HepG2 (cell line): ENCODE results near the gene XCR1. TPM values are rescaled to one million over a fixed set of nuclear protein-coding genes. Genes with fewer than 3 reads are reported as not detected.

Experiments used
- ATAC-seq: fragments of 200-7000 bp; cut with Tn5 transposase; 3 replicates; pipeline ENCODE4 v1.9.1; 2020; ENCODE audit warnings: mild to moderate bottlenecking, moderate library complexity
- BruUV-seq: library from RNA; stranded (reverse); fragments of 400-500 nt; replicated peaks from 2 replicates; lab custom pipeline; 2021; lab: Mats Ljungman, UMichigan
- CTCF ChIA-PET: fragments of 300-600 bp; formaldehyde crosslinking; extraction: SDS; loops from one replicate; lab custom pipeline; 2021; ENCODE audit warnings: low total read pairs, inconsistent platforms, low intra/inter-chr PET ratio; lab: Yijun Ruan, JAX
- POLR2A ChIA-PET: fragments of 350-600 bp; sonication (Branson Sonifier 250); formaldehyde crosslinking; loops from one replicate; lab custom pipeline; 2020; ENCODE audit warnings: antibody characterized with exemption, inconsistent platforms; lab: Yijun Ruan, JAX
- DNase-seq: peaks from one replicate; pipeline ENCODE4 v3.0.0-alpha.2; 2015; ENCODE audit warnings: low spot score
- FAIRE-seq: peaks from 3 replicates; lab custom pipeline; 2011; peaks lifted over from hg19 to GRCh38; lab: Jason Lieb, UNC
- H2AFZ ChIP-seq: one replicate; pipeline ENCODE4 v1.6.1; 2011; ENCODE audit warnings: low read length, inconsistent platforms
- H3K27ac ChIP-seq: fragments of 300-600 bp; 3 replicates; pipeline ENCODE4 v1.8.0; 2011; ENCODE audit warnings: mixed run types, mild to moderate bottlenecking, mixed read lengths, low read length, inconsistent platforms; ENCODE audit not compliant: insufficient read depth; ENCODE audit errors: extremely low read length
- H3K27me3 ChIP-seq, 2 experiments: fragments of 200-600 bp in 1 of 2; 2 replicates in 1 of 2; 3 replicates in 1 of 2; pipeline versions ENCODE4 v1.6.0 to v1.8.0; 2011; ENCODE audit warnings: low read length in 2 of 2, mild to moderate bottlenecking in 2 of 2, moderate library complexity in 2 of 2, inconsistent platforms in 1 of 2; ENCODE audit not compliant: insufficient read depth in 2 of 2, control insufficient read depth in 1 of 2
- H3K36me3 ChIP-seq, 2 experiments: fragments of 200-600 bp in 1 of 2; replicated peaks in 1 of 2; 2 replicates in 1 of 2; 3 replicates in 1 of 2; pipeline versions ENCODE4 v1.5.1 to v1.8.0; 2011; ENCODE audit warnings: low read length in 2 of 2, inconsistent platforms in 1 of 2; ENCODE audit not compliant: insufficient read depth in 2 of 2, control insufficient read depth in 1 of 2
- H3K4me1 ChIP-seq: 2 replicates; pipeline ENCODE4 v1.5.1; 2012; ENCODE audit warnings: low read length, inconsistent platforms; ENCODE audit not compliant: insufficient read depth
- H3K4me2 ChIP-seq: 2 replicates; pipeline ENCODE4 v1.6.0; 2011; ENCODE audit warnings: low read depth, low read length, inconsistent platforms
- H3K4me3 ChIP-seq, 3 experiments: fragments of 200-600 bp in 1 of 3; sonication (generic), shearing (Covaris generic) in 1 of 3; replicated peaks in 1 of 3; 2 replicates each; pipeline ENCODE4 v1.5.1; 2011 to 2016; ENCODE audit warnings: low read length in 3 of 3, inconsistent platforms in 2 of 3, low read depth in 2 of 3, mild to moderate bottlenecking in 2 of 3, control low read depth in 1 of 3, mixed read lengths in 1 of 3; ENCODE audit not compliant: insufficient read depth in 1 of 3
- H3K79me2 ChIP-seq: one replicate; pipeline ENCODE4 v1.6.1; 2011; ENCODE audit warnings: low read length, inconsistent platforms; ENCODE audit not compliant: insufficient read depth
- H3K9ac ChIP-seq: 2 replicates; pipeline ENCODE4 v1.6.0; 2011; ENCODE audit warnings: mild to moderate bottlenecking, low read depth, low read length, inconsistent platforms; ENCODE audit not compliant: insufficient read depth
- H3K9me3 ChIP-seq: 2 replicates; pipeline ENCODE4 v1.5.1; 2012; ENCODE audit warnings: mild to moderate bottlenecking, low read length
- H4K20me1 ChIP-seq: 2 replicates; pipeline ENCODE4 v1.6.0; 2011; ENCODE audit warnings: inconsistent platforms, mild to moderate bottlenecking, low read length, moderate library complexity; ENCODE audit not compliant: insufficient read depth
- CCDC6 ChIP-seq: sonication (generic); formaldehyde crosslinking; IDR thresholded peaks from 2 replicates; pipeline ENCODE4 v1.8.1; 2022; ENCODE audit warnings: mild to moderate bottlenecking, missing genetic modification reagents, moderate library complexity
- KLF6 ChIP-seq: IDR thresholded peaks from 2 replicates; pipeline ENCODE4 v1.8.0; 2016; ENCODE audit warnings: missing biosample characterization, missing genetic modification reagents
- MAFG ChIP-seq: sonication (generic); formaldehyde crosslinking; IDR thresholded peaks from 2 replicates; pipeline ENCODE4 v1.5.1; 2020; ENCODE audit warnings: mild to moderate bottlenecking, missing genetic modification reagents
- NFKBIZ ChIP-seq: IDR thresholded peaks from 2 replicates; pipeline ENCODE4 v1.6.1; 2018; ENCODE audit warnings: missing genetic modification reagents, missing compliant biosample characterization
- ZNF510 ChIP-seq: sonication (generic); formaldehyde crosslinking; IDR thresholded peaks from 2 replicates; pipeline ENCODE4 v1.4.0; 2020; ENCODE audit warnings: low read depth, mild to moderate bottlenecking, missing genetic modification reagents
- ZNF605 ChIP-seq: sonication (generic); formaldehyde crosslinking; IDR thresholded peaks from 2 replicates; pipeline ENCODE4 v1.8.0; 2022; ENCODE audit warnings: mild to moderate bottlenecking, missing genetic modification reagents
- WGBS: methylation state at CpG from one replicate; pipeline ENCODE4 v1.1.6; 2017; ENCODE audit warnings: low lambda C conversion rate; 5-methylcytosine and 5-hydroxymethylcytosine counted together
- in situ Hi-C: cut with HindIII; loops from 2 replicates; pipeline ENCODE4 v1.10.0; 2017; ENCODE audit warnings: low pct_unique_long_range_greater_than_20kb; ENCODE audit not compliant: extremely low pct_ligation_motif_present
- intact Hi-C: fragments of 100-400 bp; cut with micrococcal nuclease; formaldehyde crosslinking; loops from one replicate; pipeline ENCODE4 v1.10.0; 2022; ENCODE audit not compliant: unreplicated experiment
- polyA plus RNA-seq, 8 experiments: library from polyadenylated mRNA; depleted of rRNA in 3 of 8; stranded (reverse) in 7 of 8; unstranded in 1 of 8; fragments of >200 nt; fragmentation: Illumina TruSeq in 4 of 8; extraction: Trizol in 4 of 8; gene quantifications; 2 replicates each; pipeline versions ENCODE4 v1.2.1 to v1.2.3, GENCODE V29; 2011 to 2016; ENCODE audit warnings: low read depth in 4 of 8, missing spikeins in 1 of 8, mixed read lengths in 1 of 8; ENCODE audit not compliant: insufficient read depth in 1 of 8
- total RNA-seq, 5 experiments: library from RNA; depleted of rRNA; stranded (reverse); fragments of >200 nt; fragmentation: Illumina TruSeq; extraction: Trizol; gene quantifications; 2 replicates each; pipeline ENCODE4 v1.2.3, GENCODE V29; 2016; ENCODE audit warnings: low read depth in 1 of 5
- TF ChIP-seq, protein P1 (sequence below): sonication (generic); formaldehyde crosslinking; IDR thresholded peaks from 2 replicates; pipeline ENCODE4 v1.8.0; 2022; ENCODE audit warnings: mild to moderate bottlenecking, missing genetic modification reagents

The XCR1 gene
- total and polyA plus RNA-seq, 2 of the 13 experiments (the other 11 are each of a cell fraction or from before 2014, with no cell fraction given): not detected

DNA sequence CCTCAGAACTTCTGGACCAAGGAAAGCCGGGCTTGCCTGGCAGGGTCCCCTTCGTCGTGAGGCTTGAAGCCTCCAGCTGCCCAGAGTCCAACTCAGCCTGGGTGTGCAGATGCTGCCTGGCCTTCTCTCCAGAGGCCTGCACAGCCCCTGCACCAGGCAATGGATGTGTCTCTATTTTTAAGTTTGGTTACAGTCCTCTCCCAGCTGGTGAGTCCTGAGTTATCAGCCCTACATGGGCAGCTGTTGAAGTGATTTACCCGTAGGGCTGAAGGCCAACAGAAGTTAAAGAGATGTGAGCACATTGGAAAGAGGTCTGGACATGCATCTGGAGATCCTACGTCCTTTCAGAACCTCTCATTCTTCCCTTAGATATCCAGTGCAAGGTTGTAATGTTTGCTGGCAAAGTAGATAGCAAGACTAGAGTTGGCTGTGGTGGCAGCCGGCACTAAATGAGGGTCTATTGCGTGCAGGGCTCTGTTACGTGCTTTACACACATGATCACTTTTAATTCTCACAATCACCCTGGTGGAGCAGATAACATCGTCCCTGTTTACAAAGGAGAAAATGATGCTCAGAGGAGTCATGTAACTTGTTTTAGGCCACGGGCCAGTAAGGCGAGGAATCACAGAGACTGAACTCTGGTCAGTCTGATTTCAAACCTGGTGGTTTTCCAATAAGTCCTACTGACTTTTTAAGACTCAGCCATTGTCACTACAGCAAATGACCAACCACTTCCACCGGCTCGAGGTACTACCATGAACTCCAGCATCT is 41.6 kb downstream of the XCR1 start:
- no peak for FAIRE-seq
- Histone ChIP-seq H4K20me1 (no peaks in the 10 kb centered on the region), H3K4me1 (peaks cover 47% of the 10 kb centered on the region)

More for the DNA sequence above, 41.6 kb downstream of the XCR1 start:
- Histone ChIP-seq H2AFZ (no peak overlapping the region), H3K36me3 (peaks cover 3 to 43% of the 10 kb centered on the region in 2 experiments; a peak in 4 of 5 replicates), H3K9me3 (no peaks in the 10 kb centered on the region), H3K4me2 (peak overlapping the region; percentile 69), H3K79me2 (peaks cover 27% of the 10 kb centered on the region), H3K27me3 (no peaks in the 10 kb centered on the region), H3K27ac (peak overlapping the region; percentile 61), H3K9ac (no peak overlapping the region; the same call in 1 of the 2 replicates), H3K4me3 (no peak overlapping the region)
- ATAC-seq: no peak
- 76% methylated on average over 13 of the region's 13 CpGs for WGBS
- BruUV-seq: no TSS peak
- ChIA-PET CTCF (no interaction called here), POLR2A (interaction anchor here (1.0 to 2.1 kb wide), 3 partner anchors 9 to 13 kb away, joined by 3 to 11 read pairs (median 7); no protein-coding TSS in a partner anchor)
- intact Hi-C loops (loop anchor here (1.0 kb wide), 1 partner anchor 10 kb away; the partner anchor contains the start of gene FYCO1), in situ Hi-C loops (no loop called here)
- TF ChIP-seq NFKBIZ (CRISPR knock-in tag) (0 out of 2 replicates have a peak, but pooled peaks have one; percentile 8), ZNF510 (CRISPR knock-in tag) (no peak), ZNF605 (0 out of 2 replicates have a peak, but pooled peaks have one; percentile 28), KLF6 (CRISPR knock-in tag) (no peak), MAFG (CRISPR knock-in tag) (no peak), CCDC6 (0 out of 2 replicates have a peak, but pooled peaks have one; percentile 6)
- TF ChIP-seq, protein P1, sequence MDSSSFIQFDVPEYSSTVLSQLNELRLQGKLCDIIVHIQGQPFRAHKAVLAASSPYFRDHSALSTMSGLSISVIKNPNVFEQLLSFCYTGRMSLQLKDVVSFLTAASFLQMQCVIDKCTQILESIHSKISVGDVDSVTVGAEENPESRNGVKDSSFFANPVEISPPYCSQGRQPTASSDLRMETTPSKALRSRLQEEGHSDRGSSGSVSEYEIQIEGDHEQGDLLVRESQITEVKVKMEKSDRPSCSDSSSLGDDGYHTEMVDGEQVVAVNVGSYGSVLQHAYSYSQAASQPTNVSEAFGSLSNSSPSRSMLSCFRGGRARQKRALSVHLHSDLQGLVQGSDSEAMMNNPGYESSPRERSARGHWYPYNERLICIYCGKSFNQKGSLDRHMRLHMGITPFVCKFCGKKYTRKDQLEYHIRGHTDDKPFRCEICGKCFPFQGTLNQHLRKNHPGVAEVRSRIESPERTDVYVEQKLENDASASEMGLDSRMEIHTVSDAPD (CRISPR knock-in tag): peak; percentile 45; the same call in 1 of the 2 replicates
- DNase-seq: no peak
